K562 (cell line): ENCODE measurements around the gene SLC6A9. TPM values are rescaled to one million over a fixed set of nuclear protein-coding genes. Genes with fewer than 3 reads are reported as not detected.

Experiments used
- BCL6 ChIP-seq: fragments of 250-450 bp; sonication (Bioruptor Pico); IDR thresholded peaks from 2 replicates; pipeline ENCODE4 v1.4.0; 2020
- CCAR2 ChIP-seq: fragments of 200-400 bp; formaldehyde crosslinking; IDR thresholded peaks from 2 replicates; pipeline ENCODE4 v1.6.1; 2017; ENCODE audit warnings: mild to moderate bottlenecking, low read depth, low read length
- DIDO1 ChIP-seq: fragments of 450-650 bp; IDR thresholded peaks from 2 replicates; pipeline ENCODE4 v1.6.1; 2016; ENCODE audit warnings: low read depth, missing biosample characterization, missing genetic modification characterization
- FOXJ2 ChIP-seq: fragments of 200-800 bp; sonication (Bioruptor generic); IDR thresholded peaks from 2 replicates; pipeline ENCODE4 v1.6.1; 2016; ENCODE audit warnings: missing genetic modification characterization, missing compliant biosample characterization
- GABPA ChIP-seq: fragments of 200-800 bp; sonication (Bioruptor generic); conservative IDR thresholded peaks from 2 replicates; pipeline ENCODE4 v1.6.1; 2016; ENCODE audit warnings: low read depth, missing genetic modification characterization, missing compliant biosample characterization
- MEIS2 ChIP-seq: fragments of 450-650 bp; IDR thresholded peaks from 2 replicates; pipeline ENCODE4 v1.6.1; 2014; ENCODE audit warnings: mild to moderate bottlenecking; ENCODE audit not compliant: partially characterized antibody
- MYBL2 ChIP-seq, 2 experiments: fragments of 450-650 bp in 1 of 2; sonication (generic) in 1 of 2; formaldehyde crosslinking in 1 of 2; IDR thresholded peaks; 2 replicates each; pipeline versions ENCODE4 v1.6.1 to v1.8.1; 2017 to 2022; ENCODE audit warnings: borderline replicate concordance in 1 of 2, inconsistent platforms in 1 of 2, low read depth in 1 of 2, mild to moderate bottlenecking in 1 of 2, missing genetic modification reagents in 1 of 2, moderate library complexity in 1 of 2
- PBX2 ChIP-seq, 2 experiments: IDR thresholded peaks in 1 of 2; conservative IDR thresholded peaks in 1 of 2; 2 replicates each; pipeline ENCODE4 v1.6.1; 2016; ENCODE audit warnings: low read depth in 2 of 2, mild to moderate bottlenecking in 1 of 2, missing compliant biosample characterization in 1 of 2, missing genetic modification characterization in 1 of 2, moderate library complexity in 1 of 2
- RBBP5 ChIP-seq: fragments of 200-600 bp; sonication (generic); IDR thresholded peaks from 2 replicates; pipeline ENCODE4 v1.6.1; 2012; ENCODE audit warnings: borderline replicate concordance, mild to moderate bottlenecking, low read length, control low read depth, inconsistent platforms; ENCODE audit not compliant: insufficient read depth, poor library complexity, severe bottlenecking
- SPI1 ChIP-seq: IDR thresholded peaks from 2 replicates; pipeline ENCODE4 v1.6.1; 2011; ENCODE audit warnings: low read depth, low read length, control low read depth, borderline replicate concordance
- SRSF3 ChIP-seq: fragments of 200-400 bp; formaldehyde crosslinking; IDR thresholded peaks from 2 replicates; pipeline ENCODE4 v1.6.1; 2016; ENCODE audit warnings: mild to moderate bottlenecking, low read length, moderate library complexity; ENCODE audit not compliant: insufficient read depth
- TOE1 ChIP-seq, 2 experiments: fragments of 450-650 bp in 1 of 2; sonication (generic) in 1 of 2; formaldehyde crosslinking in 1 of 2; IDR thresholded peaks; 2 replicates each; pipeline versions ENCODE4 v1.7.1 to v1.8.0; 2016 to 2022; ENCODE audit warnings: borderline replicate concordance in 2 of 2, mild to moderate bottlenecking in 2 of 2, antibody characterized with exemption in 1 of 2, inconsistent platforms in 1 of 2, low read depth in 1 of 2, missing genetic modification reagents in 1 of 2, moderate library complexity in 1 of 2
- ZEB2 ChIP-seq: fragments of 450-650 bp; IDR thresholded peaks from 2 replicates; pipeline ENCODE4 v1.6.1; 2016
- ZNF140 ChIP-seq: fragments of 250-450 bp; sonication (Bioruptor Pico); IDR thresholded peaks from 2 replicates; pipeline ENCODE4 v1.8.0; 2021; ENCODE audit warnings: moderate library complexity, mild to moderate bottlenecking, inconsistent platforms
- ZNF316 ChIP-seq: fragments of 450-650 bp; IDR thresholded peaks from 2 replicates; pipeline ENCODE4 v1.6.1; 2016
- polyA plus RNA-seq, 8 experiments: library from polyadenylated mRNA; depleted of rRNA in 4 of 8; stranded (reverse) in 5 of 8; unstranded in 3 of 8; fragments of >200 nt; fragmentation: Nextera tagmentation in 2 of 8; fragmentation: Illumina TruSeq in 1 of 8; extraction: Ambion mirVana in 2 of 8; extraction: Trizol in 1 of 8; gene quantifications; 2 replicates each; pipeline versions ENCODE4 v1.2.1 to v1.2.3, GENCODE V29; 2011 to 2014; ENCODE audit warnings: inconsistent platforms in 1 of 8, missing spikeins in 1 of 8
- total RNA-seq, 7 experiments: library from RNA; depleted of rRNA in 6 of 7; stranded (reverse); fragments of >200 nt in 6 of 7; fragmentation: Illumina TruSeq in 2 of 7; extraction: Trizol in 2 of 7; gene quantifications; 2 replicates each; pipeline versions ENCODE4 v1.2.1 to v1.2.3, GENCODE V29; 2011 to 2021; ENCODE audit warnings: low replicate concordance in 1 of 7
- TF ChIP-seq, protein P1 (sequence below): sonication (generic); formaldehyde crosslinking; IDR thresholded peaks from 2 replicates; pipeline ENCODE4 v1.8.0; 2023; ENCODE audit warnings: mild to moderate bottlenecking, missing genetic modification reagents
- TF ChIP-seq, protein P2 (sequence below): fragments of 450-650 bp; IDR thresholded peaks from 2 replicates; pipeline ENCODE4 v1.7.0; 2016; ENCODE audit warnings: borderline replicate concordance
- TF ChIP-seq, protein P3 (sequence below): sonication (generic); formaldehyde crosslinking; IDR thresholded peaks from 2 replicates; pipeline ENCODE4 v1.8.0; 2022; ENCODE audit warnings: missing genetic modification reagents, mild to moderate bottlenecking, borderline replicate concordance

The SLC6A9 gene
- total and polyA plus RNA-seq, 9 of the 15 experiments (the other 6 are each of a cell fraction or from before 2014, with no cell fraction given): 0.17 to 18.7 (median 2.9) TPM

- TF ChIP-seq, protein P1, sequence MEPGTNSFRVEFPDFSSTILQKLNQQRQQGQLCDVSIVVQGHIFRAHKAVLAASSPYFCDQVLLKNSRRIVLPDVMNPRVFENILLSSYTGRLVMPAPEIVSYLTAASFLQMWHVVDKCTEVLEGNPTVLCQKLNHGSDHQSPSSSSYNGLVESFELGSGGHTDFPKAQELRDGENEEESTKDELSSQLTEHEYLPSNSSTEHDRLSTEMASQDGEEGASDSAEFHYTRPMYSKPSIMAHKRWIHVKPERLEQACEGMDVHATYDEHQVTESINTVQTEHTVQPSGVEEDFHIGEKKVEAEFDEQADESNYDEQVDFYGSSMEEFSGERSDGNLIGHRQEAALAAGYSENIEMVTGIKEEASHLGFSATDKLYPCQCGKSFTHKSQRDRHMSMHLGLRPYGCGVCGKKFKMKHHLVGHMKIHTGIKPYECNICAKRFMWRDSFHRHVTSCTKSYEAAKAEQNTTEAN (CRISPR knock-in tag): 0 out of 2 replicates have a peak, but pooled peaks have one; percentile 76
- TF ChIP-seq MEIS2 (no peak), PBX2 (CRISPR knock-in tag; IDR thresholded peaks at IDR 0.05; ENCODE audit: low read depth) (no peak), PBX2 (tag; conservative IDR thresholded peaks at IDR 0.05; ENCODE audit: low read depth) (0 out of 2 replicates have a peak, but pooled peaks have one; percentile 8), SRSF3 (no peak), CCAR2 (no peak), GABPA (tag) (no peak), MYBL2 (IDR thresholded peaks at IDR 0.05; ENCODE audit: low read depth) (no peak), MYBL2 (CRISPR knock-in tag; IDR thresholded peaks at IDR 0.05; ENCODE audit: borderline replicate concordance) (no peak), DIDO1 (tag) (no peak), ZNF140 (no peak), TOE1 (IDR thresholded peaks at IDR 0.05; ENCODE audit: borderline replicate concordance) (no peak; the same call in none of the 2 replicates), TOE1 (CRISPR knock-in tag; IDR thresholded peaks at IDR 0.05; ENCODE audit: borderline replicate concordance, low read depth) (no peak), ZEB2 (no peak), ZNF316 (no peak), FOXJ2 (tag) (no peak), BCL6 (CRISPR knock-in tag) (no peak), RBBP5 (peak; percentile 57), SPI1 (no peak)
- TF ChIP-seq, protein P2, sequence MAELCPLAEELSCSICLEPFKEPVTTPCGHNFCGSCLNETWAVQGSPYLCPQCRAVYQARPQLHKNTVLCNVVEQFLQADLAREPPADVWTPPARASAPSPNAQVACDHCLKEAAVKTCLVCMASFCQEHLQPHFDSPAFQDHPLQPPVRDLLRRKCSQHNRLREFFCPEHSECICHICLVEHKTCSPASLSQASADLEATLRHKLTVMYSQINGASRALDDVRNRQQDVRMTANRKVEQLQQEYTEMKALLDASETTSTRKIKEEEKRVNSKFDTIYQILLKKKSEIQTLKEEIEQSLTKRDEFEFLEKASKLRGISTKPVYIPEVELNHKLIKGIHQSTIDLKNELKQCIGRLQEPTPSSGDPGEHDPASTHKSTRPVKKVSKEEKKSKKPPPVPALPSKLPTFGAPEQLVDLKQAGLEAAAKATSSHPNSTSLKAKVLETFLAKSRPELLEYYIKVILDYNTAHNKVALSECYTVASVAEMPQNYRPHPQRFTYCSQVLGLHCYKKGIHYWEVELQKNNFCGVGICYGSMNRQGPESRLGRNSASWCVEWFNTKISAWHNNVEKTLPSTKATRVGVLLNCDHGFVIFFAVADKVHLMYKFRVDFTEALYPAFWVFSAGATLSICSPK: no peak
- TF ChIP-seq, protein P3, sequence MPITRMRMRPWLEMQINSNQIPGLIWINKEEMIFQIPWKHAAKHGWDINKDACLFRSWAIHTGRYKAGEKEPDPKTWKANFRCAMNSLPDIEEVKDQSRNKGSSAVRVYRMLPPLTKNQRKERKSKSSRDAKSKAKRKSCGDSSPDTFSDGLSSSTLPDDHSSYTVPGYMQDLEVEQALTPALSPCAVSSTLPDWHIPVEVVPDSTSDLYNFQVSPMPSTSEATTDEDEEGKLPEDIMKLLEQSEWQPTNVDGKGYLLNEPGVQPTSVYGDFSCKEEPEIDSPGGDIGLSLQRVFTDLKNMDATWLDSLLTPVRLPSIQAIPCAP (CRISPR knock-in tag): no peak
These were observed at the start of gene SLC6A9 (continued) for GRCh38 chr1:44031252-44032169.
